Loucy (cell line): ENCODE measurements around the gene MAGOHB.

Source experiments
- H2AFZ ChIP-seq: fragments of 200-600 bp; sonication (generic); 2 replicates; pipeline ENCODE4 v1.6.0; 2016; ENCODE audit warnings: antibody characterized with exemption, mild to moderate bottlenecking, low read length, moderate library complexity
- H3F3A ChIP-seq: fragments of 200-600 bp; 2 replicates; pipeline ENCODE4 v1.6.0; 2016; ENCODE audit warnings: antibody characterized with exemption, low read depth, mild to moderate bottlenecking
- H3K27me3 ChIP-seq: fragments of 200-600 bp; sonication (generic); 2 replicates; pipeline ENCODE4 v1.6.1; 2014; ENCODE audit warnings: low read length, mild to moderate bottlenecking; ENCODE audit not compliant: insufficient read depth, poor library complexity, severe bottlenecking
- H3K36me3 ChIP-seq: fragments of 200-600 bp; sonication (generic); 2 replicates; pipeline ENCODE4 v1.6.1; 2016; ENCODE audit warnings: low read length; ENCODE audit not compliant: insufficient read depth
- H3K4me1 ChIP-seq: fragments of 200-600 bp; sonication (generic); 2 replicates; pipeline ENCODE4 v1.5.1; 2014; ENCODE audit warnings: low read length, mild to moderate bottlenecking; ENCODE audit not compliant: insufficient read depth, poor library complexity, severe bottlenecking
- H3K4me2 ChIP-seq: fragments of 200-600 bp; sonication (generic); 2 replicates; pipeline ENCODE4 v1.6.0; 2014; ENCODE audit warnings: antibody characterized with exemption, low read length, low read depth, mild to moderate bottlenecking; ENCODE audit not compliant: poor library complexity, severe bottlenecking
- H3K4me3 ChIP-seq: fragments of 200-600 bp; sonication (generic); 2 replicates; pipeline ENCODE4 v1.5.1; 2014; ENCODE audit warnings: low read length, mild to moderate bottlenecking, mixed read lengths; ENCODE audit not compliant: poor library complexity, severe bottlenecking
- H3K79me2 ChIP-seq: fragments of 200-600 bp; sonication (generic); 2 replicates; pipeline ENCODE4 v1.6.1; 2014; ENCODE audit warnings: low read length; ENCODE audit not compliant: insufficient read depth
- H3K9ac ChIP-seq: fragments of 200-600 bp; sonication (generic); 2 replicates; pipeline ENCODE4 v1.6.0; 2014; ENCODE audit warnings: mild to moderate bottlenecking, low read depth, low read length, moderate library complexity; ENCODE audit not compliant: poor library complexity, severe bottlenecking
- H3K9me2 ChIP-seq: fragments of 200-600 bp; sonication (generic); replicated peaks from 2 replicates; pipeline ENCODE4 v1.6.1; 2016; ENCODE audit warnings: low read depth, low read length, mixed read lengths
- H3K9me3 ChIP-seq: fragments of 200-600 bp; sonication (generic); 2 replicates; pipeline ENCODE4 v1.6.1; 2014; ENCODE audit warnings: mild to moderate bottlenecking, antibody characterized with exemption, low read length, low read depth; ENCODE audit not compliant: insufficient read depth
- H4K20me1 ChIP-seq: fragments of 200-600 bp; sonication (generic); 2 replicates; pipeline ENCODE4 v1.6.0; 2014; ENCODE audit warnings: antibody characterized with exemption, low read length, mild to moderate bottlenecking; ENCODE audit not compliant: insufficient read depth, poor library complexity, severe bottlenecking
- CTCF ChIP-seq: fragments of 200-600 bp; sonication (generic); conservative IDR thresholded peaks from 2 replicates; pipeline ENCODE4 v1.5.1; 2014; ENCODE audit warnings: mild to moderate bottlenecking, antibody characterized with exemption, low read length
- EZH2phosphoT487 ChIP-seq: fragments of 200-600 bp; IDR thresholded peaks from 2 replicates; pipeline ENCODE4 v1.6.1; 2018; ENCODE audit warnings: antibody characterized with exemption, mild to moderate bottlenecking, moderate library complexity, borderline replicate concordance

Gene MAGOHB

GRCh38 chr12:10635306-10635705 lies 21.9 kb upstream of the MAGOHB start:
- Histone ChIP-seq H3K79me2 (no peaks in the 10 kb centered on the region), H3K9me2 (no peaks in the 10 kb centered on the region), H4K20me1 (no peaks in the 10 kb centered on the region), H3K27me3 (no peaks in the 10 kb centered on the region), H3K4me3 (no peak overlapping the region), H3F3A (no peaks in the 10 kb centered on the region), H2AFZ (no peak overlapping the region), H3K9ac (no peak overlapping the region), H3K9me3 (no peaks in the 10 kb centered on the region), H3K4me2 (no peak overlapping the region), H3K36me3 (peaks cover 6% of the 10 kb centered on the region; the same call in 1 of the 2 replicates), H3K4me1 (no peaks in the 10 kb centered on the region)
- TF ChIP-seq CTCF, result no peak

GRCh38 chr12:10634427-10634826 lies 21.0 kb upstream of the MAGOHB start:
- peaks cover 8% of the 10 kb centered on the region; the same call in 1 of the 2 replicates for H3K36me3 ChIP-seq
- TF ChIP-seq EZH2phosphoT487 (no peak), CTCF (no peak)
- no peak overlapping the region for H3K9ac ChIP-seq
- no peak overlapping the region for H2AFZ ChIP-seq
- no peaks in the 10 kb centered on the region for H3F3A ChIP-seq
- no peaks in the 10 kb centered on the region for H3K4me1 ChIP-seq
- H4K20me1 ChIP-seq, result no peaks in the 10 kb centered on the region
- H3K9me3 ChIP-seq, result no peaks in the 10 kb centered on the region
- H3K4me3 ChIP-seq, result no peak overlapping the region
- H3K79me2 ChIP-seq, result no peaks in the 10 kb centered on the region
- H3K4me2 ChIP-seq, result no peak overlapping the region
- no peaks in the 10 kb centered on the region for H3K9me2 ChIP-seq
- H3K27me3 ChIP-seq, result no peaks in the 10 kb centered on the region

GRCh38 chr12:10633541-10633940 lies 20.1 kb upstream of the MAGOHB start:
- TF ChIP-seq CTCF (no peak), EZH2phosphoT487 (no peak)
- Histone ChIP-seq H3K36me3 (peaks cover 11% of the 10 kb centered on the region; the same call in 1 of the 2 replicates), H3K9me2 (no peaks in the 10 kb centered on the region)

More at GRCh38 chr12:10633541-10633940, 20.1 kb upstream of the MAGOHB start:
- Histone ChIP-seq H3K79me2 (no peaks in the 10 kb centered on the region), H2AFZ (no peak overlapping the region), H3K9me3 (no peaks in the 10 kb centered on the region), H3K4me3 (no peak overlapping the region), H3K4me2 (no peak overlapping the region), H4K20me1 (no peaks in the 10 kb centered on the region), H3F3A (no peaks in the 10 kb centered on the region), H3K27me3 (no peaks in the 10 kb centered on the region), H3K9ac (no peak overlapping the region), H3K4me1 (no peaks in the 10 kb centered on the region)
